ENCODE measurements around the gene ATP8B2.
"Not testable (repeated sequence)": the region's sequence is repeated elsewhere in the genome, so short reads cannot be mapped to it uniquely, and the experiment has no call there.

The ATP8B2 gene

GRCh38 chr1:154348429-154349076 is 23.2 kb downstream of the ATP8B2 start:
- no peak for DNase-seq

DNA sequence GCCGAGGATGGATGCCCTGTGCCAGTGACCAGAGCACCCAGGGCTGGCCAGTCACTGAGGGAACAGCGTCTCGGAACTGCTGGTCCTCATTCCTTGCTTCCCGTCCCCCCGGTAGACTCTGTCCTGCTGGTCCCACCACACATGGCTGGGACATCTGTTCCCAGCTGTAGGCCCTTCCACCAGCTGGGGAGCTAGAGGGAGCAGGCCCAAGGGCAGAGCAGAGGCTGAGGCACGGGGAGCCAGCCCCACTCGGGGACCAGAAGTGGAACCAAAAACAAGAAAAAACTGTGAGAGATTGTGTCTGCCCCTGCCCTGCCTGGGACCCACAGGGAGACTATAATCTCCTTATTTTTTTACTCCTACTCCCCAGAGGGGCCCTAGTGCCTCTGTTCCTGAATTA is 23.8 kb downstream of the ATP8B2 start:
- DNase-seq, result no peak

GRCh38 chr1:154350383-154350782 is 25.1 kb downstream of the ATP8B2 start:
- no peak for DNase-seq

DNA sequence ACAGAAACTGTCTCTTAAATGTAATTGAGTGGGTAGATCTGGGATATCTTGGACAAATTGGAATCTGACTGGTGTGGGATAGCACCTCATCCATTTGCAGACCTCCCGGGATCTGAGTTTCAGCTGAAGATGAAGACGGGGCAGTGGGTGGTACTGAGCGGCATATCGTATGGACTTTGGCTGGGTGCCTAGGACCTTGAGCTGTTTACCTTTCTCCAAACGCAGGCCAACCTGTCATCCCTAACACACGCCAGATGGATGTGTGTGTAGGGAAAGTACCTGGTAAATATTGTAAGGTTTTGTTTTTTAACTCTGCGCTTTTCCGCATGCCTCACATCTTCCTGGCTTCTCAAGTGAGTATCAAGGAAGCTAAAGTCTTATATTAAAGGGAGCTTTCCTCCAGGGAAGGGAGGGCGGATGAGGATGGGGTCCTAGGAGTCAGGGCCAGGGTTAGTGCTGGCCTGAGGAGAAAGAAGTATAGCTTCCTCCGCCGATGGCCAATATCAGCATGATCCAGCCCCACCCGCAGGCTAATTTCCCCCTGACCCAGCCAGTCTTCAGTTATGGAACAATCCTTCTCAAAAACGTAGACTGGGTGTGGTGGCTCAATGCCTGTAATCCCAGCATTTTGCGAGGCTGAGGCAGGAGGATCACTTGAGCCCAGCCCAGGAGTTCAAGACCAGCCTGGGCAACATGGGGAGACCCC is 26.2 kb downstream of the ATP8B2 start:
- DNase-seq, result no peak

DNA sequence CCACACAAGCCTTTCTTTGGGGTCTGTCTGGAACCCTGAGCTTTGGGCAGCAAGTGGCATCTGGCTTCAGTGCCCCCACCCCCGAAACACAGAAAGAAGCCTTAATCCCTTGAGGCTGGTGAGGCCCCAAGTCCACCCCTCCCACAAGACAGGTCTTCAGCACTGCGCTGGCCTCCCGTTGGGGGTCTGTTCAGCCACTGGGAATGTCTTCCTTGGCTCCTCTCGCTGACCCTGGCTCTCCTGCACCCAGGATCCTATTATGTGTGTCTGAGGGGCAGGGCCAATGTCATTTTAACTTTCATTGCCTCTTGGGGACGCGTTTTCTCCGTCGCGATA is 26.9 kb downstream of the ATP8B2 start:
- no peak for DNase-seq

DNA sequence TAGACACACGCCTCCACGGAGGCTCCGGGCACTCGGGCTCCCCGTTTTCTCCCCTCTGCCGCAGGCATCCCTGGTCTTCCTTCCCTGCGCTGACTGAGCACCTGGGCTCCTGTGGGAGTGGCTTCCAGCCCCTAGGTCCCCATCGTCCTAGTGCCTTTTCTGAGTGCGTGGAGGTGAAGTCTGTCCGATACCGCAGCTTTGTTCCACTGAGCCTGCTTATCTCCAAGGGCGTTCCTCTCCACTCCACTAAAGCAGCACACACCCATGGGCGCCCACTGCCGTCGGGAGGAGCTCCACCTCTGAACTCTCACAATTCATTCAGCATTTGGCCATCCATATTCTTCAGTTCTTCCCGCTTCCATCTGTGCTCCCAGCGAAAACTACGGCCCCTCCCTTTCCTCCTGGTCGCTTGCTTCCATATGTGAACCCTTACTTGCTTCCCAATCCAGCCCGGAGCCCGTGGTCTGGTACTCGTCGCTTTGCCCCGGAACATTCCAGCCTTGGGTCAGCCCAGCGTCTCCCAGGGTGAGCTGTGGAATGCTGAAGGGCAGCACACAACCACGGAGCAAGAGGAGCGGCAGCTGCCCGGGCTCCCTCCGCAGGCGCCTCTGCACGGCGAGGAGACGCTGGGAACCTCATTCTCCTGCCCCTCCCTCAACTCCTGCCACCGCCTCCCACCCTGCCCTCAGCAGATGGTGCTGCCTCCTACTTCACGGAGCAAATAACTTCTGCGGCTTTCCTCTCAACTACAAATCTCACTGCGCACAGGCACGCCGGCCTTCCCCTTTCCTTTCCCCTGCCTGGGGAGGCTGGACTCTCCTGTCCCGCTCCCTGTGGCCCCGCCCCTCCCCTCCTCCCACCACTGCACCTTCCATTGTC is 27.5 kb downstream of the ATP8B2 start:
- no peak for DNase-seq

GRCh38 chr1:154353460-154353904 is 28.2 kb downstream of the ATP8B2 start:
- no peak for DNase-seq

GRCh38 chr1:154353966-154354365 is 28.6 kb downstream of the ATP8B2 start:
- DNase-seq, result no peak

GRCh38 chr1:154358519-154358918 is 33.2 kb downstream of the ATP8B2 start:
- DNase-seq, result no peak

DNA sequence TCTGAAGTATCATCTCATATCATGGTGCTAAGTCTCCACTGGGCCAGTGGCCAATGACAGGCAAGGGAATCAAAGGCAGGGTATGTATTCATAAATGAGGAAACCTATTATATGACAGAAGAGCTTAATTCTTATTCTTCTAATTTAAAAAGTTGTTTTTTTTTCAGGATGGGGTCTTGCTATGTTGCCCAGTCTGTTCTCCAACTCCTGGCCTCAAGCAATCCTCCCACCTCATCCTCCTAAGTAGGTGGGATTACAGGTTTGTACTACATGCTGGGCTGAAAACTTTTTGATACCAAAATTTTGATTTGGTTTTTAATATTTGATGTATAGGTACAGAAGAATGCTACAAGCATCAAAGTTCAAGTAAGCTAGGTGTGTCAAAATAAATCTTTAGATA is 35.0 kb downstream of the ATP8B2 start:
- DNase-seq, result no peak

- not testable (repeated sequence) for DNase-seq
Observed at GRCh38 chr1:154360881-154361280, 35.6 kb downstream of the ATP8B2 start.

DNA sequence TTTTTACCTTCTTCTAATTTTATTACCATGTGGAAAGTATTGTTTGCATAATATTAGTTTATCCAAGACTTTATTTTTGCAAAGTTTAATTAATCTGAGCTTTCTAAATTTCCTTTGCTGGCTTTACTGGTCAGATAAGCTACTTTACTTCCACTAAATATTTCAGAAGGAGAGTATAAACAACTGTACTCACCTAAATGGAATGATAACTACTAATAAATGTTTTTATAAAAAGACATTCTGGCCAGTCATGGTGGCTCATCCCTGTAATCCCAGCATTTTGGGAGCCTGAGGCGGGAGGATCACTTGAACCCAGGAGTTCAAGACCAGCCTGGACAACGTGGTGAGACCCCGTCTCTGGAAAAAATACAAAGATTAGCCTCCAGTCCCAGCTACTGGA is 36.0 kb downstream of the ATP8B2 start:
- DNase-seq, result no peak

DNA sequence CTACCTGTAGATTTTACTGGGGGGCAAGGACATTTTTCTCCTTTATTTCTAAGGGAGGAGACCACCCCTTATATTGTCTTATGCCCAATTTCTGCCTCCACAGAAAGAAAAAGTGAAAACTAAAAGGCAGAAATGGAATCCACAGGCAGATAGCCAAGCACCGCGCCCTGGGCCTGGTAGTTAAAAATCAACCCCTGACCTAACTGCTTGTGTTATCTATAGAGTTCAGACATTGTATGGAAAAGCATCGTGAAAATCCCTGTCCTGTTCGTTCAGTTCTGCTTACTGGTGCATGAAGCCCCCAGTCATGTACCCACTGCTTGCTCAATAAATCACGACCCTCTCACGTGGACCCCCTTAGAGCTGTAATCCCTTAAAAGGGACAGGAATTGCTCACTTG is 46.1 kb downstream of the ATP8B2 start:
- no peak for DNase-seq

GRCh38 chr1:154373777-154374357 is 48.5 kb downstream of the ATP8B2 start:
- not testable (repeated sequence) for DNase-seq

DNA sequence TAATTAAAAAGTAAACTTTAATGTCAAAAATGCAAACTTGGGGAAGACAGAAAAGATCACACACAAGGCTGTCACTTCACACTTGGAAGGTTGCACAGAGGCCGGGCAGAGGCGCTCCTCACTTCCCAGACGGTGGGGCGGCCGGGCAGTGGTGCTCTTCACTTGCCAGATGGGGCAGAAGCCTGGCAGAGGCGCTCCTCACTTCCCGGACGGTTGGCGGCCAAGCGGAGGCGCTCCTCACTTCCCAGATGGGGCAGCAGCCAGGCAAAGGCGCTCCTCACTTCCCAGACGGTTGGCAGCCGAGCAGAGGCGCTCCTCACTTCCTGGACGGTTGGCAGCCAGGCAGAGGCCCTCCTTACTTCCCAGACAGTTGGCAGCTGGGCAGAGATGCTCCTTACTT is 54.0 kb downstream of the ATP8B2 start:
- DNase-seq, result no peak

GRCh38 chr1:154384650-154385489 is 59.5 kb downstream of the ATP8B2 start:
- DNase-seq, result no peak

- DNase-seq, result no peak
Observed at GRCh38 chr1:154386643-154387352, 61.5 kb downstream of the ATP8B2 start.

DNA sequence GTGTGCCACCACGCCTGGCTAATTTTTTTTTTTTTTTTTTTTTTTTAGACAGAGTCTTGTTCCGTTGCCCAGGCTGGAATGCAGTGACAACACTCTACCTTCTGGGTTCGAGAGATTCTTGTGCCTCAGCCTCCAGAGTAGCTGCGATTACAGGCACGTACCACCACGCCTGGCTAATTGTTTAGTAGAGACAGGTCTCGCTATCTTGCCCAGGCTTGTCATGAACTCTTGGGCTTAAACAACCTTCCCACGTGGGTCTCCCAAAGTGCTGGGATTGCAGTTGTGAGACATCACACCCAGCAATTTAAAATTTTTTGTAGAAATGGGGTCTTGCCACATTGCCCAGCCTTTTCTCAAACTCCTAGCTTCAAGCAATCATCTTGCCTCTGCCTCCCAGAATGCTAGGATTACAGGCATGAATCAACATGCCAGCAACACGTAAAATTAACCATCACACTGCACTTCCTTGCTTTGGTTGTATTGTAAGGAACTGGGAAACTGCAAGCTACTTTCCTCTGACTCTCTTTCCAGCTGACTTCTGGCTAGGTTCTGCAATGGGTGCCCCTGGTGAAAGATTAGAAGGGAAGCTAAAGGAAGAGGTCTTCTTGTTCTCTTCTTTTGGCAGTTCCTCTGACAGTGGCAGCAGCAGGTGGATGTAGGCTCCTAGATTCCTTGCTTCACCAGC is 65.9 kb downstream of the ATP8B2 start:
- DNase-seq, result no peak

- DNase-seq, result no peak
Observed at GRCh38 chr1:154398141-154398540, 72.8 kb downstream of the ATP8B2 start.

- no peak for DNase-seq
Observed at GRCh38 chr1:154398678-154399077, 73.4 kb downstream of the ATP8B2 start.

GRCh38 chr1:154400381-154400801 is 75.1 kb downstream of the ATP8B2 start:
- no peak for DNase-seq
